ENCODE results near the gene OR6C2.
"Not testable (repeated sequence)": the region's sequence is repeated elsewhere in the genome, so short reads cannot be mapped to it uniquely, and the experiment has no call there.

OR6C2 gene

DNA sequence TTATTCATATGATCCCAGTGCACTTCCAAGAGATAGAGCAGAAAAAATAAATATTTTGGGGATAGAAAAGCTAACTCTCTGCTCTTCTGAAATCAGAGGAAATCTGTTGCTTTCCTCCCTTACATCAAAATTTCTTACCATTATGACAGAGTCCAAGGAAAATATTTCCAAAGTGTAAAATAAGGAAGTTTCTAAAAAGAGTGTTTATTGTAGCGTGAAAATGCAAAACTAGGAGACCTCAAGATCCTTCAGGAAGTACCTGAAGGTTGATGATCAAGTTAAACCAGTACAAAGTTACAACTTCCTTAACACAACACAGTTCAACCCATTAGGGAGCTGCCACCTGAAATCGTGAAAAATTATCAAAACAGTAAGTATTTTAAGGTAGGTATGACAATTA, at the start of gene OR6C2:
Gene OR6C2 (plus strand): TSS at position 301 of the 400 bp plus-strand sequence. CDS start 8,138 bp downstream, outside the sequence.
- DNase-seq = no peak

DNA sequence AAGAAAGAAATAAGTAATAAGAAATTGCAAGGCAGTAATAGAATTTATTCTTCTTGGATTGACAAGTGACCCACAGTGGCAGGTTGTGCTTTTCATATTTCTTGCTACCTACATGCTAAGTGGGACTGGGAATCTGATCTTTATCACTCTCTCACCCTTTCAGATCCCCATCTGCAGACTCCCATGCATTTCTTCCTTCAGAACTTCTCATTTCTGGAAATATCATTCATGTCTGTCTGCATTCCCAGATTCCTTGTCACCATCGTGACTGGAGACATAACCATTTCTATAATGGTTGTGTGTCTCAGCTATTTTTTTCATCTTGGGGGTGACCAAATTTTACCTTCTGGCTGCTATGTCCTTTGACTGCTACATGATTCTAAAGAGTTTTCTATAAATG, 47.5 kb upstream of the OR6C2 start:
- no peak for DNase-seq

DNA sequence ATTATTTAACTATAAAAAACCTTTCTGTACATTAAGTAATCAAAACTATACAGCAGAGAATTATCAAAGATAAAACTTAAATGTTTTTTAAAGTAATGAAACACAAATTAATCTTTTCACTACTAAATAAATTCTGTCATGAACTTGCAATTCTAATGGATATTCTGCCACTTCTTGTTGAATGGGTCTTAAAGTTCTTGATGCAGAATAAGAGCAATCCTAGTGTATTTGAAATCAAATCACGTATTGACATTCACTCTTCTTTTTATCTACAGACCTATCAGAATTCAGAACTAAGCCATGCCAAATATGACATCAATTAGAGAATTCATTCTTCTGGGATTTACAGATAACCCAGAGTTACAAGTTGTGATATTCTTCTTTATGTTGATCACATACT, 43.6 kb upstream of the OR6C2 start, which contains the start of gene OR6C65:
Gene OR6C65 (plus strand): TSS at position 301 of the 400 bp plus-strand sequence. CDS start 0 bp downstream, at position 301.
- no peak for DNase-seq

DNA sequence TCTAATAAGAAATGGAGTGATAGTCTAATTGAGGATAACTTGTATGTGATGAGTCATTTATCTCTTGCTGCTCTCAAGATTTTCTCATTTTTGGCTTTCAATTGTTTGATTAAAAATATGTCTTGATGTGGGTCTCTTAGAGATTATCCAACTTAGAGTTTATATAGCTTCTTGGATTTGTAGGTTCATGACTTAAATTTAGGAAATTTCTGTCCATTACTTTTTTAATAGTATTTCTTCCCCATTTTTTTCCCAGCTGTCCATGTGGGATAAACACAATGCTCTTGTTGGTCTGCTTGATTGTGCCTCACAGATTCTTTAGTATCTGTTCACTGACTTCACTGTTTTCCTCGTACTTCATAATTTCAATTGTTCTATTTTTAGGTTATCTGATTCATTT, 36.0 kb upstream of the OR6C2 start:
- no peak for DNase-seq

DNA sequence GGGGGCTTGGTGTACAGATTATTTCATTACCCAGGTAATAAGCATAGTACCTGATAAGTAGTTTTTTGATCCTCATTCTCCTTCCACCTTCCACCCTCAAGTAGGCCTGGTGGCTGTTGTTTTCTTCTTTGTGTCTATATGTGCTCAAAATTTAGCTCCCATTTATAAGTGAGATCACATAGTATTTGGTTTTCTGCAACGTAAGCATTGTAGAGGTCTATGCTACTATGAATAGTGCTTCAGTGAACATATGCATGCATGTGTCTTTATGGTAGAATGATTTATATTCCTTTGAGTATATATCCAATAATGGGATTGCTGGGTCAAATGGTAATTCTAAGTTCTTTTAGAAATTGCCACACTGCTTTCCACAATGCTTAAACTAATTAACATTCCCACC, 34.7 kb upstream of the OR6C2 start:
- DNase-seq = not testable (repeated sequence)

DNA sequence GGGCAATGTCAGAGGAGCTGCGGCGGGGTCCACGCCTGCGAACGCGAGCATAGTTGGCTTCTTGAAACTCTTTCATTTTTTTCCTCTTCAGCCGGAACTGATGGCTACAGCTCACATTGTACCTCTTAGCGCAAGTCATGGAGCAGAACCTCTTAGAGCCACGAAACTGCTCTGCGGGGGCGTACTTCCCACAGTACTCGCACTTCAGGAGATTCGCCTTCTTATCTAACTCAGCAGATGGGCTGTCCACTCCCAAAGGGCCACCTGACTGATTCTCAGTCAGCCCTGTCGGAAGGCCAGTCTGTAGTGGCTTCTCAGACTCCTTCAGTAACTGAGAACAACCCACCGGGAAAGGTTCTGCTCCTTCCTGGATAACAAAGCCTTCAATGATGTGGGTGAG, 31.7 kb upstream of the OR6C2 start:
- not testable (repeated sequence) for DNase-seq

DNA sequence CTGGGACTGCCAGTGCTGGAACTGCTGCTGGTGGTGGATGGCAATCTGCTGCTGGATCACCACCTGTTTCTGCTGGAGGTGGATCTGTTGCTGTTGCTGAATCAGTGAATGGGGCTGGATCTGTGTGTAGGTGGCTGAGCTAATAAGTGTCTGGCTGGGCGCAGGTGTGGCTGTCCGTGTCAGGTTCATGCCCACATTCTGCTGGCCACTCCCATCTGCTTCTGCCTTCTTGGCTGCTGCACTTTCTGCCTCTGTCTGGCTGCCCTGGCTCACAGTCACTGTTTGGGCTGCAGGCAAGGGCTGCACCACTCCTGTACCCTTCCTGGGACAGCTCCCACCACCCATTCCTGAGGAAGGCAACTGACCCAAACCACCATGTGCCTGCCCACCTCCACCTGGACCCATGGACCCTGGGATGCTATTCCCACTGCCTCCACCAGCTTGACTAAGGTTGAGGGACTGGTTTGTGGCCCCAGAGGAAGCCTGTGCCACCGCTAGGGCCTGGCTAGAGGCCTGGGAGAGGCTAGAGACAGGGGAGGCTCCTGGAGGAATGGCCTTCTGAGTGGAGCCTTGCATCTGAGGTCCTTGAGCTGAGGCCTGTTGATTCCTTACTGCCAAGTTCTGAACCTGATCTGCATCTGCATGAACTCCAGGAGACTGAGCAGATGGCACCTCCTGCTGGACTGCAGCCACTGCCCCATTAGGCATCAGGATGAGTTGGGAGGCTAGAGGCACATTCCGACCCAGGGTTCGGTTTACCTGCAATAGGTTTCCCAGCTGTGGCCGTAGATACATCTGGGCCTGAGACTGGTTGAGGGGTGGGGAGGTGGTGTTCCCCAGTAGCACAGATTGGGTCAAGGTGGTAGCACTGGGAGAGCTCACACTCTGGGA, 30.1 kb upstream of the OR6C2 start:
- DNase-seq = not testable (repeated sequence)

DNA sequence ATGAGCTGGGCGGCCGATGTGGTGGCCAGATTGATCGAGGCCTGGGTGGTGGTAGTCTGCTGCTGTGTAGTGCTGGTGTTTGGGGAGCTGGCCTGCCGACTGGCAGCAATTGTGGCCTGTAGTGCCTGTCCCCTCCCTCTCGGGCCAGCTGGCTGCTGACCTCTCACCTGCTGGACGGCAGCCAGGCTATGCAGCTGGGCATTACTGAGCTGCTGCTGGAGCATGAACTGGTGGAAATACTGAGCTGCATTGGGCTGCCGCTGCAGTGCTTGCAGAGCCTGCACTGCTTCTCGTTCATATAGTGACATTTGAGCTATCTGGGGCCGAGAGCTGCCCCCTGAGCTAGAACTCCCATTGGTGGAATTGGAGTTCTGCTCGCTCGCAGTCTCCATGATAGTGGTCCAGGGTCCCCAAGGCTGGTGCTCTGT, 29.5 kb upstream of the OR6C2 start:
- DNase-seq = not testable (repeated sequence)

DNA sequence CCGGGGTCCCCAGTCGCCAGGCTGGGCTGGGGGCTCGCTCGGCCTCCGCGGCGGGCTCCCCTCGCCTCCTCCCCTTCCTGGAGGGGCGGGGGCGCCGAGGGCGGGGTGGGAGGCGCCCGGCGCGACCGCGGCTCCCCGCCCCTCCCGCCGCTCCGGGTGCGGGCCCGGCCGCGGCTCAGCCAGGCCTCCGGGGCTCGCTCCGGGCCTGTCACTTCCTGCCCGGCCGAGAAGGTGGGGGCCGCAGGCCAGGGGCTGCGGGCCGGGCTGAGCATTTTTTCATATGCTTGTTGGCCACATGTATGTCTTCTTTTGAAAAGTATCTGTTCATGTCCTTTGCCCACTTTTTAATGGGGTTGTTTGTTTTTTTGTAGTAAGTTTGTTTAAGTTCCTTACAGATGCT, 29.0 kb upstream of the OR6C2 start:
- DNase-seq = not testable (repeated sequence)

DNA sequence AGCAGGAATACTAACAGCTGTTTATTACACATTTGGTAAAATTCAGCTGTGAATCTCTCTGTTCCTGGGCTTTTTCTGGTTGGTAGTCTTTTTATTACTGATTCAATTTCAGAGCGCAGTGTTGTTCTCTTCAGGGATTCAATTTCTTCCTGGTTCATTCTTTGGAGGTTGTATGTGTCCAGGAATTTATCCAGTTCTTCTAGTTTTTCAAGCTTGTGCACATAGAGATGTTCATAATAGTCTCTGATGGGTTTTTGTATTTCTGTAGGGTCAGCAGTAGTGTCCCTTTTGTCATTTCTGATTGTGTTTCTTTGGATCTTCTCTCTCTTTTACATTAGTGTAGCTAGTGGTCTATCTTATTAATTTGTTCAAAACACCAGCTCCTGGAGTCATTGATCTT, 26.9 kb upstream of the OR6C2 start:
- DNase-seq = no peak

DNA sequence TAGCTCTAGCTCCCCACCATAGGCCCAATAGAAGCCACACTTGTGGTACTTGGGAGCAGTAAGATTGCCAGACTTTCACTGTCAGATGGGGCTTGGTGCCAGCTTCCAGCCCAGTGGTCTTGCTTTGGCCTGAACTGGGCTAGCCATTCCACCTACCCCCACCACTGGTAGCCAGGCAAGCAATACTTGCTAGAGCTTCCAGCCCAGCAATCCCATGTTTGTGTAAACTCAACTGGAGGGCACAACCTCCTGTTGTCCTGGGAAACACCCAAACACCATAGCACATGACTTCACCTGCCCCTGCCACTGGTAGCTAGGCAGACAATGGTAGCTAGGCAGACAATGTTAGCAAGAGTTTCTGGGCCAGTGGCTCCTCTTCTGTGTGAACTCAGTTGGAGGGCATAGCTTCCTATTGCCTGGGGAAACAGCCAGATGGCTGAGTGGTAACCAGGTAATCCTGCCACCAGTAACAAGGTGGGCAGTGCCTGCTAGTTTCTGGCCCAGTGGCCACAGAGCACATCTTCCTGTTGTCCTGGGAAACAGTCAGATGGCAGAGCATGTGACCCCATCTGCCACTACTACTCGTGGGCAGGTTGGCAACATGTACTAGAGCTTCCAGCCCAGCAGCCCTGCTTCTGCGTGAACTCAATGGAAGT, 23.4 kb upstream of the OR6C2 start:
- no peak for DNase-seq

DNA sequence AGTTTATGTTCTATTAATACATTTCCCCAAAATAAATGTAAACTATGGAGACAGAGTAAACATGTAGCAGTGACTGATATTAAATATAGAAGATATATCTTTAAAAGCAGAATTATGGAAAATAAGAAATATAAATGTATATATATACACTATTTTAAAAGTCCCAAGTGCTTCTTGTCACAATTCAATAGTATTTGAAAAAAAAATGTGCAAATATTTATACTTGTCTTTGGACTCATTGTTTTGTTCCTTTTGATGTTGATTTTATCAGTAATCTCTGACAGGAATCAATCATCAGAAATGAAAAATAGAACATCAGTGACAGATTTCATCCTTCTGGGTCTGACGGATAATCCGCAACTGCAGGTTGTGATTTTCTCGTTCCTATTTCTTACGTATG, 17.9 kb upstream of the OR6C2 start, which contains the start of gene OR6C76:
Gene OR6C76 (plus strand): TSS at position 301 of the 400 bp plus-strand sequence. CDS start 0 bp downstream, at position 301.
- DNase-seq = no peak

DNA sequence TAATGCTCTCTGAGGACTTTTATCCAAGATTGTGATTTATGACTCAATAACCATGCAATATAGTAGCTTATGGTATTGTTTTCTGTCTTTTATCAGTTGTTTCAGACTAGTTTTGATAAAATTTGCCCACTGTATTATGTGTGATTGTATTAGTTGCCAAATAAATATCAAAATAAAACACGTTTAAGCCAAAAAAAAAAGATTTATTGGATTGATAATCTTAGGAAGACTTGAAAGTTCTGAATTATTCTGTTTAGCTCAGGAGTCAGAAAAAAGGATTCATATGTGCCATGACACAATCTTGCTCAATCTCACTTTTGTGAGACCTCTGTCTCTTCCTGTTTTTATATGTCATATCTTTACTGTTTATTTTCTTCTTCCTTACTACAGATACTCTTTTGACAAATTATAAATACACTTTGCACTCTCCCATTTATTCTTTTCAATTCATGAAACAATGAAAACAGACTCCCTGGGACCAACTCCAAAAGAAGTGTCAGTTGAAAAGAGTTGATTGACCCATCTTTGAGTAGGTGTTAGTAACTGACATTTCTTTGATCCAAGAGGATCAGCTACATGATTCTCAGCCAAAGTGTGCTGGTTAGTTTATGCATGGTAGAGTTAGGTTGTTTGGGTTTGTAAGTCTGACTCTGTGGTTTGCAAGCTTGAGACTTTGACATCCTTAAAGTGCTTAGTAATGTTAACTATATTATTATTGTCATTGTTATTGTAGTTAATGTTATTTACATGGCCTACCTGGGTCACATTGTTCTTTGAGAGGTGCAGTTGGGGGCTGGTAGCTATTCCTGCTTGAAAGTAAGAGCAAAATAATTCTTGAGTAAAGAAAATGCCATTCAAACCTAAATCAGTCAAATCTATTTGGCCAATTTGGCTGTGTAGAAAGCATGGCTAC, 15.3 kb upstream of the OR6C2 start:
- no peak for DNase-seq

DNA sequence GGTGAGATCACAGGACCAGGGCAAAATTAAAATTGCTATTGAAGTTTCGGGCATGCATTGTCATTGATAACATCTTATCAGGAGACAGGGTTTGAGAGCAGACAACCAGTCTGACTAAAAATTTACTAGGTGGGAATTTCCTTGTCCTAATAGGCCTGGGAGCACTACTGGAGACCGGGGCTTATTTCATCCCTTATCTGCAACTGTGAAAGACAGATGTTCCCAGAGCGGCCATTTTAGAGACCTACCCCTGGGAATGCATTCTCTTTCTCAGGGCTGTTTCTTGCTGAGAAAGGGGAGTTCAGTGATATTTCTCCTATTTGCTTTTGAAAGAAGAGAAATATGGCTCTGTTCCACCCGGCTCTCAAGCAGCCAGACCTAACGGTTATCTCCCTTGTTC, 2.6 kb upstream of the OR6C2 start:
- DNase-seq = not testable (repeated sequence)

DNA sequence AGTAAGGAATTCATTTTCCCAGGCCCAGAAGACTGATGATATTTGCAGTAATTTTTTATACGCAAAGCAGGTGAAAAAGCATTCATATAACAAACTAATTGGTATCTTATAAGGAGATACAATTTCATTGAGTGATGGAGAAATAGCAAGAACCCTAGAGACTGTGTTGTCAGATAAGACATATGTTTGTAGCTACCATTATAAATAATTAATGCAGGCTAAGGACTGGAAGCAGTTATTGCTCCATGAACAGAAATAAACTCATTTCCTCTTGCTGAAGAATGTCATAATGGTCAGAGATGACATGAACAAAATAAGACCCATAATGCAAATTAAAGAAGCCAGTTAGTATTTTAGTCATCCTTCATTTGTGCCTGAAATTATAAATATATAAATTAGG, 1.5 kb downstream of the OR6C2 start:
- no peak for DNase-seq

DNA sequence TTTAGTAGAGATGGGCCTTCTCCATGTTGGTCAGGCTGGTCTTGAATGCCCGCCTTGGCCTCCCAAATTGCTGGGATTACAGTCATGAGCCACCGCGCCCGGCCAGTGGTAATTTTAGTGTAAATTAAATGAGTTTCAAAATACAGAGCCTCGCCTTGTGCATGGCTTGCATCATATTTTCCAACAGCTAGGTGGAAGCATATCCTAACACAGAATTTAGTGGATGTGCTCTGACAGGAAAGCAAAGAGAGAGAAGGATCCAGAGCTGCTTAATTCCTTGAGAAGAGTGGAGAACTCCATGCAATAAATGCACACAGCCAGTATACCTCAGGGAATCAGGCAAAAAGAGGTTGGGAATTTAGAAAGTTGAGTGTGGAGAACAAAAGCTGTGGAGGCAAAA, 2.5 kb downstream of the OR6C2 start:
- DNase-seq = no peak

DNA sequence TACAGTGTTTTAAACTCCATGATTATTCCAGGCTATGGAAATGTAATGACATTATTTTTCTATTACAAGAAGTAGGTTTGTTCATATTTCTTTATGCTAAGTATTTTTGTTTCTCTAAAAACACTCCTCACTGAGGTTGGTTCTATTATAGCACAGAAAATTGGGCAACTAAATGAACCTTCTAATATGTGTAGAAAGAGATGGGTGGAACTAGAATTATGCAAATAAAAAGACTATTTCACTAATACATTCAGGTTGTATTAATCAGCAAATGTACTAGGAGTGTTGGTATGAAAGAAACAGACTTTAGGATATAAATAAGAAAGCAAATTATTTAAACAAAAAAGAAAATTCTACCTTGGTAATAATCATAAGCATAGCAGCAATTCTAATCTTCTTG, 4.9 kb downstream of the OR6C2 start:
- no peak for DNase-seq

DNA sequence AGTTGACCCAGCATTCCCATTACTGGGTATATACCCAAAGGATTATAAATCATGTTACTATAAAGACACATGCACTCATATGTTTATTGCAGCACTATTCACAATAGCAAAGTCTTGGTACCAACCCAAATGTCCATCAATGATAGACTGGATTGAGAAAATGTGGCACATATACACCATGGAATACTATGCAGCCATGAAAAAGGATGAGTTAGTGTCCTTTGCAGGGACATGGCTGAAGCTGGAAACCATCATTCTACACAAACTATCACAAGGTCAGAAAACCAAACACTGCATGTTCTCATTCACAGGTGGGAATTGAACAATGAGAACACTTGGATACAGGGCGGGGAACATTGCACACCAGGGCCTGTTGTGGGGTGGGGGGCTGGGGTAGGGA, 21.1 kb downstream of the OR6C2 start:
- DNase-seq = not testable (repeated sequence)

DNA sequence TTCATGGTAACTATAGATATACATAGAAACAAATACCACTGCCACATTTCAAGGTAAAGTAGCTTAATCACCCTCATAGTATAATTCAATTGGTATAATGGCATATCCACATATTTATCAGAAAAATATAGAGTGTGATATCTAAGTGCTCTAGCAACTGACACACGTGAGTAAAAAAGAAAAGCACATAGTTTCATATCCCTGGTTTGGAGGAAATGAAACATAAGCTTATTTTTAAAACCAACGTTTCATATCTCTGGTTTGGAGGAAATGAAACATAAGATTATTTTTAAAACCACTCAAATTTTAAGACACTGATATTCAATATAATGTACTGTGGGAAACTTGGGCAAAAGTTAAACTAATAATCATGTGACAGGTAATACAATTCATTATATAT, 24.0 kb downstream of the OR6C2 start:
- no peak for DNase-seq

DNA sequence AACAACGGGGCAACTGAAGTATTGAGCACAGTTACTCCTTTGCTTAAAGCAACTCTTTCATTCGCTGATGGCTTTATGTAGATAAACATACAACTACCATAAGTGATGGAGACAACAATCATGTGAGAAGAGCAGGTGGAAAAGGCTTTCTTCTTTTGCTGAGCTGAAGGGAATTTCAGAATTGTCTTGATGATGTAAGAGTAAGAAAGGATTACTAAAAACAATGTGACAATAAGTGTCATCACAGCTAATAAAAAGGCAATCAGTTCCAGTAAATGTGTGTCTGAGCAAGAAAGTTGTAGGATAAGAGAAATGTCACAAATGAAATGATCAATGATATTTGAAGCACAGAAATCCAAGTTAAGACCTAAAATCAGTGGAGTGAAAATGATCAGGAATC, 25.4 kb downstream of the OR6C2 start:
- DNase-seq = no peak

DNA sequence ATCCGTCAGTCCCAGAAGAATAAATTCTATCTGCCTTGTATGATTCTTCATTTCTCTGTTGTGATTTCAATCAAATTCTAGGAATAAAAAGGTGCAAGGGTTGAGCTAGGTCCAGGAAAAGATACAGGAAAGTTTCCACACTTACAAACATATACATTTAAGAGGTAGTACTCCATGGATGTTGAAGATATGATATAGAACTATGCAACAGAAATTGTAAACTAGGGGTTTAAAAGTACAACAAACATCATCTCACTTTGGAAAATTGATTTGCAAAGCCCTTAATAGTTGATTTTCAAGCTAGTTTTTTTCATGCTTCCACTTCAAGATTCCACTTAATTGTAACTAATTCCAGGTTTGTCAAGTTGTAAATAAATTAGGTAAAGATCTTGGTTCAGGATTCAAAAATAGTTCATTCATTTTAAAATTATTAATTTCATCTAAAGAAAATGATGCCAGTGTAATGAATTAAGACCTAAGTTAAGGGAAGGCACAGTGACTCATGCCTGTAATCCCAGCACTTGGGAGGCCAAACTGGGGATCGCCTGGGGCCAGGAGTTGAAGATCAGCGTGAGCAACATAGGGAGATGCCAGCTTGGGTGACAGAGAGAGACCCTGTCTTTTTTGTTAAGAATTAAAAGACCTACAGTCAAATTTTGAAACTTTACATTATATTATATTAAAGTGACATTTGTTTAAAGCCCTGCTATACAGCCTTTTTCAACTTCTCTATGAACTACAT, 26.4 kb downstream of the OR6C2 start, which contains the start of gene OR6C70:
Gene OR6C70 (minus strand): TSS at position 51 of the 742 bp plus-strand sequence. CDS start 0 bp downstream, at position 51.
- no peak for DNase-seq

DNA sequence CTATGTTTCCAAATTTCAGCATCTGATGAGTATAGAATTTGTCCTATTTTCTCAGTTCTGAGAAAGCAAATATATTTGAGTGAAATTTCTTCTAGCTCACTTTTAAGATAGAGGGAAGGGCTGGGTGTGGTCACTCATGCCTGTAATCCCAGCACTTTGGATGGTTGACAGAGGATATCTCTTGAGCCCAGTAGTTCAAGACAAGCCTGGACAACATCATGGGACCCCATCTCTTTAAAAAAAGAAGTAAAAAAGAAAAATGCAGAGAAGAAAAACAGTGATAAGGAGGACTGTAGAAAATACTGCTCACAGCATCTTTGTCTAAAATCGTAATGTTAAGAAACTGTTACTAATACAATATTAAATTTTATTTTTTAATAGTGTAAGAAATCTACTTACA, 28.4 kb downstream of the OR6C2 start:
- DNase-seq = no peak

Measured in amniotic stem cell (primary cell).